K562 (cell line): ENCODE data around the gene PAQR8. TPM values are rescaled to one million over a fixed set of nuclear protein-coding genes. Genes with fewer than 3 reads are reported as not detected.

Experiments used
- ESRRA ChIP-seq: fragments of 450-650 bp; IDR thresholded peaks from 2 replicates; pipeline ENCODE4 v1.6.1; 2014; ENCODE audit warnings: low read depth, mild to moderate bottlenecking, moderate library complexity, borderline replicate concordance
- HDAC1 ChIP-seq, 2 experiments: fragments of 450-650 bp; IDR thresholded peaks; 2 replicates each; pipeline ENCODE4 v1.6.1; 2016 to 2017; ENCODE audit warnings: inconsistent platforms in 1 of 2, mild to moderate bottlenecking in 1 of 2, moderate library complexity in 1 of 2
- HNRNPLL ChIP-seq: fragments of 200-400 bp; formaldehyde crosslinking; IDR thresholded peaks from 2 replicates; pipeline ENCODE4 v1.6.1; 2017; ENCODE audit warnings: low read length, low read depth, mild to moderate bottlenecking; ENCODE audit not compliant: poor library complexity, severe bottlenecking
- KAT7 ChIP-seq: sonication (generic); formaldehyde crosslinking; IDR thresholded peaks from 2 replicates; pipeline ENCODE4 v1.8.0; 2022; ENCODE audit warnings: missing genetic modification reagents, mild to moderate bottlenecking, borderline replicate concordance
- PHF21A ChIP-seq: fragments of 450-650 bp; IDR thresholded peaks from 2 replicates; pipeline ENCODE4 v1.6.1; 2017; ENCODE audit warnings: low read depth, borderline replicate concordance
- PML ChIP-seq: IDR thresholded peaks from 2 replicates; pipeline ENCODE4 v1.6.1; 2012; ENCODE audit warnings: low read length, inconsistent platforms
- SAP30 ChIP-seq: fragments of 200-600 bp; sonication (generic); IDR thresholded peaks from 2 replicates; pipeline ENCODE4 v1.6.1; 2012; ENCODE audit warnings: borderline replicate concordance, low read depth, mild to moderate bottlenecking, moderate library complexity, low read length, control low read depth, inconsistent platforms; ENCODE audit not compliant: insufficient read depth, poor library complexity, severe bottlenecking
- ZSCAN29 ChIP-seq: fragments of 450-650 bp; IDR thresholded peaks from 2 replicates; pipeline ENCODE4 v1.6.1; 2017
- polyA plus RNA-seq, 8 experiments: library from polyadenylated mRNA; depleted of rRNA in 4 of 8; stranded (reverse) in 5 of 8; unstranded in 3 of 8; fragments of >200 nt; fragmentation: Nextera tagmentation in 2 of 8; fragmentation: Illumina TruSeq in 1 of 8; extraction: Ambion mirVana in 2 of 8; extraction: Trizol in 1 of 8; gene quantifications; 2 replicates each; pipeline versions ENCODE4 v1.2.1 to v1.2.3, GENCODE V29; 2011 to 2014; ENCODE audit warnings: inconsistent platforms in 1 of 8, missing spikeins in 1 of 8
- total RNA-seq, 7 experiments: library from RNA; depleted of rRNA in 6 of 7; stranded (reverse); fragments of >200 nt in 6 of 7; fragmentation: Illumina TruSeq in 2 of 7; extraction: Trizol in 2 of 7; gene quantifications; 2 replicates each; pipeline versions ENCODE4 v1.2.1 to v1.2.3, GENCODE V29; 2011 to 2021; ENCODE audit warnings: low replicate concordance in 1 of 7
- TF ChIP-seq, protein P1 (sequence below), 2 experiments: fragments of 200-800 bp in 1 of 2; sonication (Bioruptor generic) in 1 of 2; sonication (generic) in 1 of 2; formaldehyde crosslinking in 1 of 2; IDR thresholded peaks in 1 of 2; conservative IDR thresholded peaks in 1 of 2; 2 replicates each; pipeline versions ENCODE4 v1.5.0 to v1.6.1; 2016 to 2020; ENCODE audit warnings: missing compliant biosample characterization in 1 of 2, missing genetic modification characterization in 1 of 2, missing genetic modification reagents in 1 of 2
- TF ChIP-seq, protein P2 (sequence below), 2 experiments: fragments of 450-650 bp in 1 of 2; sonication (generic) in 1 of 2; formaldehyde crosslinking in 1 of 2; IDR thresholded peaks in 1 of 2; conservative IDR thresholded peaks in 1 of 2; 2 replicates each; pipeline versions ENCODE4 v1.6.1 to v1.8.1; 2016 to 2023; ENCODE audit warnings: mild to moderate bottlenecking in 2 of 2, moderate library complexity in 2 of 2, inconsistent platforms in 1 of 2, missing genetic modification reagents in 1 of 2
- TF ChIP-seq, protein P3 (sequence below): fragments of 450-650 bp; formaldehyde crosslinking; IDR thresholded peaks from 2 replicates; pipeline ENCODE4 v1.4.0; 2022; ENCODE audit warnings: missing genetic modification characterization
- TF ChIP-seq, protein P4 (sequence below), 2 experiments: IDR thresholded peaks in 1 of 2; conservative IDR thresholded peaks in 1 of 2; 2 replicates each; pipeline ENCODE4 v1.6.1; 2016; ENCODE audit warnings: low read depth in 2 of 2, mild to moderate bottlenecking in 1 of 2, missing compliant biosample characterization in 1 of 2, missing genetic modification characterization in 1 of 2, moderate library complexity in 1 of 2
- TF ChIP-seq, protein P5 (sequence below), 3 experiments: fragments of 200-800 bp in 1 of 3; fragments of 250-450 bp in 1 of 3; fragments of 450-650 bp in 1 of 3; sonication (Bioruptor Pico) in 1 of 3; sonication (Bioruptor generic) in 1 of 3; formaldehyde crosslinking in 1 of 3; IDR thresholded peaks; 2 replicates each; pipeline versions ENCODE4 v1.6.1 to v1.8.0; 2016 to 2022; ENCODE audit warnings: mild to moderate bottlenecking in 2 of 3, missing genetic modification characterization in 2 of 3, missing compliant biosample characterization in 1 of 3, moderate library complexity in 1 of 3

Gene PAQR8
- total and polyA plus RNA-seq, 9 of the 15 experiments (the other 6 are each of a cell fraction or from before 2014, with no cell fraction given), result 1.4 to 10.2 (median 3.5) TPM

DNA sequence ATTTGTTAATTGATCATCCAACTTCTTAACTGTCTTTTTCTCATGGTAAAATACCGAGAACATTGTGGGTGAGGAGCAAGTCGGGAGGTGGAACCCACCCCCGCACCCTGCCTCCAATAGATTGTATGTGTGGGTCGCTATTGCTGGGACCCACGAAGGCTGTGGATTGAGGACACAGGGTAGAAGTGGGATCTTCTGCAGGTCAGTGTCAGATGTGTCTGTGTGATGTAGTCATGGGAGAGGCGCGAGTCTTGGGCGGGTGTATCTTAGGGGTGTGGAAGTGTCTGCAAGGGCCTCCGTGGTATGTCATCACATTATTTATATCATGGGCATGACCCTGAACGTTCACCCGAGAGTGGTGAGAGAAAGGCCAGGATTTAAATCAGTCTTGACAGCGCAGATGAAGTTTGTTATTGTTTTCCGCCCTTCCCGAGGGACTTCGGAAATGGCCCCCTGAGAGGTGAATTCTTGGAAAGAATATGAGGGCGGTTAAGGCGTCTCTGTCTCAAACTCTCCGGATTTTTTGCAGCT is 472 bp upstream of the PAQR8 start (continued):
- TF ChIP-seq, protein P1, sequence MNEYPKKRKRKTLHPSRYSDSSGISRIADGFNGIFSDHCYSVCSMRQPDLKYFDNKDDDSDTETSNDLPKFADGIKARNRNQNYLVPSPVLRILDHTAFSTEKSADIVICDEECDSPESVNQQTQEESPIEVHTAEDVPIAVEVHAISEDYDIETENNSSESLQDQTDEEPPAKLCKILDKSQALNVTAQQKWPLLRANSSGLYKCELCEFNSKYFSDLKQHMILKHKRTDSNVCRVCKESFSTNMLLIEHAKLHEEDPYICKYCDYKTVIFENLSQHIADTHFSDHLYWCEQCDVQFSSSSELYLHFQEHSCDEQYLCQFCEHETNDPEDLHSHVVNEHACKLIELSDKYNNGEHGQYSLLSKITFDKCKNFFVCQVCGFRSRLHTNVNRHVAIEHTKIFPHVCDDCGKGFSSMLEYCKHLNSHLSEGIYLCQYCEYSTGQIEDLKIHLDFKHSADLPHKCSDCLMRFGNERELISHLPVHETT (CRISPR knock-in tag; conservative IDR thresholded peaks at IDR 0.05 in 1 of 2, IDR thresholded peaks at IDR 0.05 in 1 of 2), result peak in 1 of 2 experiments; percentile 64; a peak in 1 of 4 replicates
- TF ChIP-seq, protein P2, sequence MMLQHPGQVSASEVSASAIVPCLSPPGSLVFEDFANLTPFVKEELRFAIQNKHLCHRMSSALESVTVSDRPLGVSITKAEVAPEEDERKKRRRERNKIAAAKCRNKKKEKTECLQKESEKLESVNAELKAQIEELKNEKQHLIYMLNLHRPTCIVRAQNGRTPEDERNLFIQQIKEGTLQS (IDR thresholded peaks at IDR 0.05), result peak; percentile 33; the same call in 1 of the 2 replicates
- TF ChIP-seq, protein P2 (CRISPR knock-in tag; conservative IDR thresholded peaks at IDR 0.05), result 0 out of 2 replicates have a peak, but pooled peaks have one; percentile 24
- TF ChIP-seq HDAC1 (IDR thresholded peaks at IDR 0.05) (0 out of 4 replicates have a peak, but pooled peaks of 1 of the 2 experiments have one; percentile 36), ZSCAN29 (peak; percentile 80; the same call in 1 of the 2 replicates), PML (no peak), PHF21A (peak; percentile 56; the same call in 1 of the 2 replicates), KAT7 (CRISPR knock-in tag) (0 out of 2 replicates have a peak, but pooled peaks have one; percentile 73), ESRRA (no peak), SAP30 (no peak), HNRNPLL (no peak)
- TF ChIP-seq, protein P3, sequence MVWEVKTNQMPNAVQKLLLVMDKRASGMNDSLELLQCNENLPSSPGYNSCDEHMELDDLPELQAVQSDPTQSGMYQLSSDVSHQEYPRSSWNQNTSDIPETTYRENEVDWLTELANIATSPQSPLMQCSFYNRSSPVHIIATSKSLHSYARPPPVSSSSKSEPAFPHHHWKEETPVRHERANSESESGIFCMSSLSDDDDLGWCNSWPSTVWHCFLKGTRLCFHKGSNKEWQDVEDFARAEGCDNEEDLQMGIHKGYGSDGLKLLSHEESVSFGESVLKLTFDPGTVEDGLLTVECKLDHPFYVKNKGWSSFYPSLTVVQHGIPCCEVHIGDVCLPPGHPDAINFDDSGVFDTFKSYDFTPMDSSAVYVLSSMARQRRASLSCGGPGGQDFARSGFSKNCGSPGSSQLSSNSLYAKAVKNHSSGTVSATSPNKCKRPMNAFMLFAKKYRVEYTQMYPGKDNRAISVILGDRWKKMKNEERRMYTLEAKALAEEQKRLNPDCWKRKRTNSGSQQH, result no peak
- TF ChIP-seq, protein P4, sequence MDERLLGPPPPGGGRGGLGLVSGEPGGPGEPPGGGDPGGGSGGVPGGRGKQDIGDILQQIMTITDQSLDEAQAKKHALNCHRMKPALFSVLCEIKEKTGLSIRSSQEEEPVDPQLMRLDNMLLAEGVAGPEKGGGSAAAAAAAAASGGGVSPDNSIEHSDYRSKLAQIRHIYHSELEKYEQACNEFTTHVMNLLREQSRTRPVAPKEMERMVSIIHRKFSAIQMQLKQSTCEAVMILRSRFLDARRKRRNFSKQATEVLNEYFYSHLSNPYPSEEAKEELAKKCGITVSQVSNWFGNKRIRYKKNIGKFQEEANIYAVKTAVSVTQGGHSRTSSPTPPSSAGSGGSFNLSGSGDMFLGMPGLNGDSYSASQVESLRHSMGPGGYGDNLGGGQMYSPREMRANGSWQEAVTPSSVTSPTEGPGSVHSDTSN (CRISPR knock-in tag; IDR thresholded peaks at IDR 0.05; ENCODE audit: low read depth), result no peak
- TF ChIP-seq, protein P4 (tag; conservative IDR thresholded peaks at IDR 0.05; ENCODE audit: low read depth), result peak; percentile 88
- TF ChIP-seq, protein P5, sequence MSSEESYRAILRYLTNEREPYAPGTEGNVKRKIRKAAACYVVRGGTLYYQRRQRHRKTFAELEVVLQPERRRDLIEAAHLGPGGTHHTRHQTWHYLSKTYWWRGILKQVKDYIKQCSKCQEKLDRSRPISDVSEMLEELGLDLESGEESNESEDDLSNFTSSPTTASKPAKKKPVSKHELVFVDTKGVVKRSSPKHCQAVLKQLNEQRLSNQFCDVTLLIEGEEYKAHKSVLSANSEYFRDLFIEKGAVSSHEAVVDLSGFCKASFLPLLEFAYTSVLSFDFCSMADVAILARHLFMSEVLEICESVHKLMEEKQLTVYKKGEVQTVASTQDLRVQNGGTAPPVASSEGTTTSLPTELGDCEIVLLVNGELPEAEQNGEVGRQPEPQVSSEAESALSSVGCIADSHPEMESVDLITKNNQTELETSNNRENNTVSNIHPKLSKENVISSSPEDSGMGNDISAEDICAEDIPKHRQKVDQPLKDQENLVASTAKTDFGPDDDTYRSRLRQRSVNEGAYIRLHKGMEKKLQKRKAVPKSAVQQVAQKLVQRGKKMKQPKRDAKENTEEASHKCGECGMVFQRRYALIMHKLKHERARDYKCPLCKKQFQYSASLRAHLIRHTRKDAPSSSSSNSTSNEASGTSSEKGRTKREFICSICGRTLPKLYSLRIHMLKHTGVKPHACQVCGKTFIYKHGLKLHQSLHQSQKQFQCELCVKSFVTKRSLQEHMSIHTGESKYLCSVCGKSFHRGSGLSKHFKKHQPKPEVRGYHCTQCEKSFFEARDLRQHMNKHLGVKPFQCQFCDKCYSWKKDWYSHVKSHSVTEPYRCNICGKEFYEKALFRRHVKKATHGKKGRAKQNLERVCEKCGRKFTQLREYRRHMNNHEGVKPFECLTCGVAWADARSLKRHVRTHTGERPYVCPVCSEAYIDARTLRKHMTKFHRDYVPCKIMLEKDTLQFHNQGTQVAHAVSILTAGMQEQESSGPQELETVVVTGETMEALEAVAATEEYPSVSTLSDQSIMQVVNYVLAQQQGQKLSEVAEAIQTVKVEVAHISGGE (CRISPR knock-in tag; IDR thresholded peaks at IDR 0.05), result no peak
